Thyroid gland (tissue), 4 donors: ENCODE data around the gene AXL. TPM values are rescaled to one million over a fixed set of nuclear protein-coding genes. Genes with fewer than 3 reads are reported as not detected.

Source experiments
- DNase-seq, 2 donors: peaks; one replicate each; pipeline ENCODE4 v3.0.0-alpha.2; 2019
- H3K27ac ChIP-seq, 3 donors: fragments of 200-600 bp; sonication (generic); 1 replicate in 2 of 3; 2 replicates in 1 of 3; pipeline ENCODE4 v1.5.1; 2016 to 2019; ENCODE audit warnings: mild to moderate bottlenecking in 1 of 3, moderate library complexity in 1 of 3
- H3K27me3 ChIP-seq: fragments of 200-600 bp; sonication (generic); one replicate; pipeline ENCODE4 v1.5.1; 2019
- H3K36me3 ChIP-seq, 2 donors: fragments of 200-600 bp; sonication (generic); one replicate each; pipeline ENCODE4 v1.5.1; 2016 to 2019
- H3K4me1 ChIP-seq, 2 donors: fragments of 200-600 bp; sonication (generic); one replicate each; pipeline ENCODE4 v1.5.1; 2017 to 2019
- H3K4me3 ChIP-seq, 3 donors: fragments of 200-600 bp; sonication (generic); replicated peaks in 1 of 3; 1 replicate in 2 of 3; 2 replicates in 1 of 3; pipeline ENCODE4 v1.5.1; 2016; ENCODE audit warnings: mild to moderate bottlenecking in 1 of 3
- H3K9me3 ChIP-seq: fragments of 200-600 bp; sonication (generic); one replicate; pipeline ENCODE4 v1.5.1; 2017
- CTCF ChIP-seq, 6 experiments: fragments of 200-600 bp in 3 of 6; fragments of 450-650 bp in 3 of 6; sonication (generic) in 3 of 6; IDR thresholded peaks; one replicate each; pipeline ENCODE4 v1.5.1; 2016 to 2019; ENCODE audit warnings: antibody characterized with exemption in 6 of 6, mild to moderate bottlenecking in 2 of 6, inconsistent platforms in 1 of 6, moderate library complexity in 1 of 6
- POLR2A ChIP-seq, 2 donors: fragments of 450-650 bp; IDR thresholded peaks; one replicate each; pipeline ENCODE4 v1.6.1; 2017; ENCODE audit warnings: antibody characterized with exemption in 2 of 2, mild to moderate bottlenecking in 2 of 2, moderate library complexity in 1 of 2
- WGBS, 2 donors: methylation state at CpG; one replicate each; pipeline ENCODE4 v1.1.5; 2017; 5-methylcytosine and 5-hydroxymethylcytosine counted together
- intact Hi-C: fragments of 100-400 bp; cut with DNase I; formaldehyde crosslinking; loops from one replicate; pipeline ENCODE4 v1.15.1; 2023
- total RNA-seq, 4 donors: library from RNA; depleted of rRNA; stranded (reverse); fragments of >200 nt; gene quantifications; one replicate each; pipeline ENCODE4 v1.2.3, GENCODE V29; 2016

AXL gene
- total RNA-seq, 4 donors from 2014 or later = 17.5 to 61.3 (median 35.4) TPM

GRCh38 chr19:41239363-41239762 is 20.3 kb downstream of the AXL start:
- intact Hi-C loops = no loop called here
- WGBS, 2 donors = 91 to 95% methylated on average over 9 of the region's 9 CpGs
- H3K4me3 ChIP-seq = no peak overlapping the region

DNA sequence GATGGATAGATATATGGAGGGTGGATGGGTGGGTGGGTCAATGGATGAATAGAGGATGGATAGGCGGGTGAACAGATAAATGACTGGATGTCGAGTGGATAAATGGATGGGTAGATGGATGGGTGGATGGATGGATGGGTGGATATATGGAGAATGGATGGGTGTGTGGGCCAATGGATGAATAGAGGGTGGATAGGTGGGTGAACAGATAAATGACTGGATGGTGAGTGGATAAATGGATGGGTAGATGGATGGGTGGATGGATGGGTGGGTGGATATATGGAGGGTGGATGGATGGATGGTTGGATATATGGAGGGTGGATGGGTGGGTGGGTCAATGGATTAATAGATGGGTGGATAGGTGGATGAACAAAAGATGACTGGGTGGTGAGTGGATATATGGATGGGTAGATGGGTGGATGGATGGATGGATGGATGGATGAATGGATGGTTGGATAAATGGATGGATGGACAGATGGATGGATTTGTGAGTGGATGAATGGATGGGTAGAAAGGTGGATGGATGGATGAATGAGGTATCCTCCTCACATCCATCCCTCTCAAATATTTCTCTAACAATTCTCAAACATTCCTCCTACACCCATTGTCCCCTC is 21.0 kb downstream of the AXL start:
- intact Hi-C loops = no loop called here
- Histone ChIP-seq H3K36me3 (no peaks in the 10 kb centered on the region), H3K9me3 (no peaks in the 10 kb centered on the region), H3K4me1 (no peaks in the 10 kb centered on the region), H3K27ac (no peak overlapping the region), H3K27me3 (no peaks in the 10 kb centered on the region), H3K4me3 (no peak overlapping the region)
- no peak for TF ChIP-seq POLR2A (IDR thresholded peaks at IDR 0.05)
- WGBS, 2 donors = 86 to 90% methylated on average over 2 of the region's 2 CpGs
- no peak for DNase-seq

More at GRCh38 chr19:41239363-41239762, 20.3 kb downstream of the AXL start:
- no peaks in the 10 kb centered on the region for H3K4me1 ChIP-seq
- TF ChIP-seq POLR2A (IDR thresholded peaks at IDR 0.05) = no peak
- no peak for TF ChIP-seq CTCF (IDR thresholded peaks at IDR 0.05)
- H3K27me3 ChIP-seq = no peaks in the 10 kb centered on the region
- H3K27ac ChIP-seq = no peak overlapping the region
- no peaks in the 10 kb centered on the region for H3K9me3 ChIP-seq
- DNase-seq = no peak
- H3K36me3 ChIP-seq = no peaks in the 10 kb centered on the region

DNA sequence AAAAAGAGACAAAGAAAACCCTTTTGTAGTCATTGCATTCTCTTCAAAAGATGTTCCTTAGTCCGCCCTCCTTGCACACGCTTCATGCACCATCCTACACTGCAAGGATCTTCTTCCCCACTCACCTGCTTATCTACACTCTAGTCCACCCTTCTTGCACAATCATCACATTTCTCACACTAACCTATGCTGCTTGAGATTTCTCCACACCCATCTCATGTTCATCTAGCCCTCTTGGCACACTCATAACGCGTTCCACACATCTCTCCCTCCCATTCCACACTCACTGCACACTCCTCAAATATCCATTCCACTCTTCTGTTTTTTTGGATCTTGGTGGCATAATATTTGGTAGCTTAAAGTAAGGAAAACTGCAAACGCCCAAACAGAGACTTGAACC is 22.8 kb downstream of the AXL start:
- Histone ChIP-seq H3K36me3 (no peaks in the 10 kb centered on the region), H3K4me1 (no peaks in the 10 kb centered on the region), H3K4me3 (no peak overlapping the region), H3K9me3 (no peaks in the 10 kb centered on the region), H3K27me3 (no peaks in the 10 kb centered on the region), H3K27ac (no peak overlapping the region)
- intact Hi-C loops = no loop called here
- WGBS, 2 donors = 91 to 92% methylated on average over 5 of the region's 5 CpGs
- TF ChIP-seq POLR2A (IDR thresholded peaks at IDR 0.05) (no peak), CTCF (IDR thresholded peaks at IDR 0.05) (no peak)
- DNase-seq = no peak

DNA sequence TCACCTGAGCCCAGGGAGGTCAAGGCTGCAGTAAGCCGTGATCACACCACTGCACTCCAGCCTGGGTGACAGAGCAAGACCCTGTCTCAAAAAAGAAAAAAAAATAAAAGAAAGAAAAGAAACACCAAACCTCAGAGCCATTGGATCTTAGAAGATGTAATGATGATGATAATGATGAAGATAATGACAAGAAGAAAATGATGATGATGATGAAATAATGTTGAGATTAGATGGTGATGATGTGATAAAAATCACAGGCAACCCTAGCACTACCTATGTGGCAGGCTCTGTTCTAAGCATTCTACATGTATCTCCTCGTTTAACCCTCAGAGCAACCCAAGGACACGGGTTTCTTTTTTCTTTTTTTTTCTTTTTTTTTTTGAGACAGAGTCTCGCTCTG is 25.1 kb downstream of the AXL start:
- intact Hi-C loops = no loop called here
- DNase-seq = no peak
- WGBS, 2 donors = 88 to 93% methylated on average over 4 of the region's 4 CpGs
- Histone ChIP-seq H3K4me3 (no peak overlapping the region), H3K27me3 (no peaks in the 10 kb centered on the region), H3K27ac (no peak overlapping the region), H3K9me3 (no peaks in the 10 kb centered on the region), H3K36me3 (peaks cover 0 to 11% of the 10 kb centered on the region in 2 donors), H3K4me1 (no peaks in the 10 kb centered on the region)
- TF ChIP-seq POLR2A (IDR thresholded peaks at IDR 0.05) (no peak), CTCF (IDR thresholded peaks at IDR 0.05) (no peak)

- DNase-seq = no peak
- no peak for TF ChIP-seq CTCF (IDR thresholded peaks at IDR 0.05)
- H3K9me3 ChIP-seq = no peaks in the 10 kb centered on the region
- H3K4me1 ChIP-seq = no peaks in the 10 kb centered on the region
- no peaks in the 10 kb centered on the region for H3K27me3 ChIP-seq
- H3K27ac ChIP-seq = no peak overlapping the region
- no peak overlapping the region for H3K4me3 ChIP-seq
- intact Hi-C loops = no loop called here
- 86% methylated on average over 3 of the region's 3 CpGs for WGBS, 2 donors
- peaks cover 0 to 19% of the 10 kb centered on the region in 2 donors for H3K36me3 ChIP-seq
Measured at GRCh38 chr19:41245843-41246242, 26.8 kb downstream of the AXL start.
